H1 (cell line): ENCODE data around the gene RNF130. TPM values are rescaled to one million over a fixed set of nuclear protein-coding genes. Genes with fewer than 3 reads are reported as not detected.

Experiments
- CTCF ChIA-PET: fragments of 300-600 bp; sonication (Branson Sonifier 250); formaldehyde crosslinking; loops from one replicate; lab custom pipeline; 2021; ENCODE audit not compliant: partially characterized antibody; lab: Charles Lee
- POLR2A ChIA-PET: fragments of 300-600 bp; sonication (Branson Sonifier 250); formaldehyde crosslinking; loops from one replicate; lab custom pipeline; 2021; ENCODE audit warnings: inconsistent platforms; ENCODE audit not compliant: partially characterized antibody; lab: Charles Lee
- DNase-seq, 2 experiments: peaks; one replicate each; pipeline versions ENCODE4 v3.0.0 to v3.0.0-alpha.2; 2010 to 2022; ENCODE audit warnings: low spot score in 2 of 2, low read depth in 1 of 2, mixed read lengths in 1 of 2
- FAIRE-seq: peaks from 2 replicates; lab custom pipeline; 2011; peaks lifted over from hg19 to GRCh38; lab: Jason Lieb, UNC
- H2AFZ ChIP-seq: 2 replicates; pipeline ENCODE4 v1.8.1; 2012; ENCODE audit warnings: low read length, inconsistent platforms
- H2AK5ac ChIP-seq: 2 replicates; pipeline ENCODE4 v1.6.1; 2013; ENCODE audit warnings: low read depth, low read length
- H2BK120ac ChIP-seq: replicated peaks from 2 replicates; pipeline ENCODE3; 2013; ENCODE audit warnings: low read depth, low read length, inconsistent platforms
- H2BK12ac ChIP-seq: 2 replicates; pipeline ENCODE4 v1.6.1; 2013; ENCODE audit warnings: low read depth, low read length
- H2BK15ac ChIP-seq: 2 replicates; pipeline ENCODE4 v1.6.1; 2013; ENCODE audit warnings: low read length
- H2BK20ac ChIP-seq: 2 replicates; pipeline ENCODE4 v1.6.1; 2013; ENCODE audit warnings: low read length
- H2BK5ac ChIP-seq: 2 replicates; pipeline ENCODE4 v1.6.1; 2013; ENCODE audit warnings: low read depth, low read length
- H3K14ac ChIP-seq: 2 replicates; pipeline ENCODE4 v1.6.1; 2013; ENCODE audit warnings: inconsistent platforms; ENCODE audit not compliant: insufficient read length
- H3K18ac ChIP-seq: 2 replicates; pipeline ENCODE4 v1.6.1; 2013; ENCODE audit warnings: low read length; ENCODE audit errors: extremely low read depth
- H3K23ac ChIP-seq: 2 replicates; pipeline ENCODE4 v1.6.1; 2013; ENCODE audit warnings: inconsistent platforms; ENCODE audit not compliant: insufficient read length
- H3K23me2 ChIP-seq: 2 replicates; pipeline ENCODE4 v1.6.1; 2013; ENCODE audit warnings: low read depth, low read length
- H3K27ac ChIP-seq: 2 replicates; pipeline ENCODE4 v1.6.1; 2011; ENCODE audit warnings: low read depth, low read length, inconsistent platforms
- H3K27me3 ChIP-seq, 4 experiments: replicated peaks in 1 of 4; 1 replicate in 1 of 4; 2 replicates in 3 of 4; pipeline versions ENCODE4 v1.6.1 to v1.8.1; 2011 to 2013; ENCODE audit warnings: low read length in 3 of 4, mild to moderate bottlenecking in 3 of 4, inconsistent platforms in 2 of 4, mixed read lengths in 2 of 4, moderate library complexity in 1 of 4; ENCODE audit not compliant: control insufficient read depth in 3 of 4, insufficient read depth in 3 of 4; ENCODE audit errors: extremely low read depth in 1 of 4
- H3K36me3 ChIP-seq, 4 experiments: 2 replicates each; pipeline versions ENCODE4 v1.6.1 to v1.8.1; 2011 to 2013; ENCODE audit warnings: mild to moderate bottlenecking in 4 of 4, low read length in 3 of 4, moderate library complexity in 2 of 4, control low read depth in 1 of 4, inconsistent platforms in 1 of 4; ENCODE audit not compliant: insufficient read depth in 4 of 4, control insufficient read depth in 2 of 4
- H3K4ac ChIP-seq: replicated peaks from 2 replicates; pipeline ENCODE3; 2013; ENCODE audit warnings: low read length, low read depth, mixed read lengths, inconsistent platforms; ENCODE audit not compliant: insufficient read length
- H3K4me1 ChIP-seq, 4 experiments: replicated peaks in 1 of 4; 1 replicate in 1 of 4; 2 replicates in 3 of 4; pipeline versions ENCODE4 v1.6.1 to v1.8.1; 2011 to 2013; ENCODE audit warnings: low read length in 3 of 4, inconsistent platforms in 2 of 4, mixed read lengths in 1 of 4; ENCODE audit not compliant: insufficient read depth in 4 of 4, control insufficient read depth in 3 of 4
- H3K4me2 ChIP-seq, 2 experiments: 2 replicates each; pipeline versions ENCODE4 v1.6.1 to v1.8.1; 2011 to 2013; ENCODE audit warnings: low read depth in 2 of 2, low read length in 2 of 2, control low read depth in 1 of 2, inconsistent platforms in 1 of 2, mild to moderate bottlenecking in 1 of 2; ENCODE audit not compliant: insufficient read depth in 1 of 2
- H3K4me3 ChIP-seq, 4 experiments: fragments of 200-600, 300-600 bp in 1 of 4; sonication (generic), shearing (Covaris generic), sonication (Bioruptor Twin) in 1 of 4; 2 replicates each; pipeline versions ENCODE4 v1.5.1 to v1.8.1; 2011 to 2016; ENCODE audit warnings: low read length in 4 of 4, low read depth in 3 of 4, control low read depth in 2 of 4, inconsistent platforms in 2 of 4, mild to moderate bottlenecking in 2 of 4, mixed read lengths in 1 of 4, moderate library complexity in 1 of 4; ENCODE audit not compliant: insufficient read depth in 2 of 4; ENCODE audit errors: extremely low read depth in 1 of 4
- H3K56ac ChIP-seq: replicated peaks from 2 replicates; pipeline ENCODE3; 2013; ENCODE audit warnings: low read depth, mild to moderate bottlenecking, mixed read lengths, low read length, inconsistent platforms; ENCODE audit not compliant: insufficient read length
- H3K79me1 ChIP-seq: 2 replicates; pipeline ENCODE4 v1.6.1; 2013; ENCODE audit warnings: low read depth, low read length, control low read depth
- H3K79me2 ChIP-seq, 2 experiments: 2 replicates each; pipeline versions ENCODE4 v1.6.1 to v1.8.1; 2012 to 2013; ENCODE audit warnings: low read length in 2 of 2, mild to moderate bottlenecking in 2 of 2, inconsistent platforms in 1 of 2; ENCODE audit not compliant: insufficient read depth in 2 of 2, control insufficient read depth in 1 of 2
- H3K9ac ChIP-seq, 4 experiments: replicated peaks in 1 of 4; 1 replicate in 1 of 4; 2 replicates in 3 of 4; pipeline versions ENCODE4 v1.6.1 to v1.8.1; 2011 to 2013; ENCODE audit warnings: low read depth in 3 of 4, low read length in 3 of 4, control low read depth in 2 of 4, mild to moderate bottlenecking in 2 of 4, moderate library complexity in 2 of 4, inconsistent platforms in 1 of 4; ENCODE audit errors: extremely low read depth in 1 of 4
- H3K9me3 ChIP-seq, 2 experiments: 2 replicates each; pipeline versions ENCODE4 v1.6.1 to v1.8.1; 2012 to 2013; ENCODE audit warnings: mild to moderate bottlenecking in 2 of 2, moderate library complexity in 2 of 2, control low read depth in 1 of 2, inconsistent platforms in 1 of 2, low read depth in 1 of 2, low read length in 1 of 2, mixed read lengths in 1 of 2; ENCODE audit not compliant: insufficient read depth in 2 of 2
- H4K20me1 ChIP-seq, 2 experiments: replicated peaks in 1 of 2; 2 replicates each; pipeline versions ENCODE3 to v1.8.1; 2011 to 2013; ENCODE audit warnings: inconsistent platforms in 2 of 2, low read length in 2 of 2, mild to moderate bottlenecking in 1 of 2; ENCODE audit not compliant: insufficient read depth in 2 of 2, control insufficient read depth in 1 of 2
- H4K5ac ChIP-seq: 2 replicates; pipeline ENCODE4 v1.6.1; 2013; ENCODE audit warnings: low read length, low read depth, mixed read lengths, inconsistent platforms; ENCODE audit not compliant: insufficient read length
- H4K8ac ChIP-seq: 2 replicates; pipeline ENCODE4 v1.8.0; 2013; ENCODE audit warnings: mild to moderate bottlenecking, moderate library complexity, low read length, inconsistent platforms; ENCODE audit not compliant: insufficient read depth; ENCODE audit errors: extremely low read depth
- H4K91ac ChIP-seq: replicated peaks from 2 replicates; pipeline ENCODE3; 2013; ENCODE audit warnings: low read length, mixed read lengths, inconsistent platforms; ENCODE audit not compliant: insufficient read length
- ASH2L ChIP-seq: fragments of 200-600, 300-600 bp; sonication (generic); IDR thresholded peaks from one replicate; pipeline ENCODE4 v1.7.1; 2017; ENCODE audit warnings: low read length
- CBX8 ChIP-seq: fragments of 300-800, 300-1000 bp; sonication (generic); IDR thresholded peaks from 2 replicates; pipeline ENCODE4 v1.7.1; 2016; ENCODE audit warnings: low read depth, low read length, borderline replicate concordance
- GABPA ChIP-seq: IDR thresholded peaks from 2 replicates; pipeline ENCODE4 v1.6.1; 2011; ENCODE audit warnings: mild to moderate bottlenecking, low read length, moderate library complexity, borderline replicate concordance; ENCODE audit not compliant: insufficient read depth
- HDAC6 ChIP-seq: IDR thresholded peaks from one replicate; pipeline ENCODE4 v1.7.1; 2012; ENCODE audit warnings: low read depth, mild to moderate bottlenecking, inconsistent platforms, low read length, moderate library complexity
- JUND ChIP-seq: IDR thresholded peaks from 2 replicates; pipeline ENCODE4 v1.6.1; 2011; ENCODE audit warnings: mild to moderate bottlenecking, improper control_type of control experiment, low read length
- RXRA ChIP-seq: IDR thresholded peaks from 2 replicates; pipeline ENCODE4 v1.6.1; 2011; ENCODE audit warnings: low read depth, mild to moderate bottlenecking, low read length, moderate library complexity; ENCODE audit not compliant: insufficient read depth
- SIX5 ChIP-seq: IDR thresholded peaks from 2 replicates; pipeline ENCODE4 v1.6.1; 2011; ENCODE audit warnings: mild to moderate bottlenecking, low read depth, low read length
- SP4 ChIP-seq: IDR thresholded peaks from 2 replicates; pipeline ENCODE4 v1.6.1; 2012; ENCODE audit warnings: low read length, inconsistent platforms
- SUZ12 ChIP-seq: fragments of 200-600 bp; sonication (generic); IDR thresholded peaks from 2 replicates; pipeline ENCODE4 v1.6.1; 2012; ENCODE audit warnings: mild to moderate bottlenecking, inconsistent platforms, low read length, moderate library complexity, mixed read lengths
- WGBS, 2 experiments: shearing (Covaris generic) in 1 of 2; methylation state at CpG; one replicate each; pipeline versions ENCODE4 v1.1.6 to v1.1.7; 2013 to 2015; ENCODE audit warnings: low lambda C conversion rate in 2 of 2, mixed read lengths in 2 of 2, inconsistent platforms in 1 of 2, low coverage in 1 of 2, missing lambda C conversion rate in 1 of 2; ENCODE audit not compliant: insufficient replicate concordance in 2 of 2, insufficient coverage in 1 of 2, insufficient read length in 1 of 2; ENCODE audit errors: extremely low coverage in 1 of 2, missing lambda C conversion rate in 1 of 2; 5-methylcytosine and 5-hydroxymethylcytosine counted together
- polyA plus RNA-seq, 7 experiments: library from polyadenylated mRNA; depleted of rRNA in 3 of 7; stranded (reverse) in 5 of 7; unstranded in 2 of 7; fragments of >200 nt in 5 of 7; fragments of 200-250 nt in 2 of 7; gene quantifications; 1 replicate in 5 of 7; 2 replicates in 1 of 7; 4 replicates in 1 of 7; pipeline versions ENCODE4 v1.2.1 to v1.2.3, GENCODE V29; 2011 to 2013; ENCODE audit warnings: missing spikeins in 2 of 7, mixed read lengths in 2 of 7
- total RNA-seq: library from RNA; stranded (reverse); fragmentation: NEBNext Ultra II Directional; extraction: Animal tissue kit (Norgen Biotek cat#: 25700); gene quantifications from 2 replicates; pipeline ENCODE4 v1.2.1, GENCODE V29; 2021

The RNF130 gene
- total and polyA plus RNA-seq, 2 of the 8 experiments (the other 6 are each of a cell fraction or from before 2014, with no cell fraction given) = 65.1 to 70.0 TPM

- no peaks in the 10 kb centered on the region for H4K20me1 ChIP-seq
- no peaks in the 10 kb centered on the region for H3K23me2 ChIP-seq
- no peaks in the 10 kb centered on the region for H3K9me3 ChIP-seq
- TF ChIP-seq RXRA = no peak
- no peak for TF ChIP-seq GABPA
- no peak for TF ChIP-seq ASH2L
- no peak for TF ChIP-seq CBX8
- no peak for TF ChIP-seq SUZ12
- TF ChIP-seq SP4 = no peak
- TF ChIP-seq JUND = no peak
- no peak for TF ChIP-seq SIX5
- no peak for TF ChIP-seq HDAC6
- H3K4me2 ChIP-seq = no peak overlapping the region
- no peak overlapping the region for H2AFZ ChIP-seq
- H3K9ac ChIP-seq = no peak overlapping the region
- H3K18ac ChIP-seq = no peak overlapping the region
- no peak overlapping the region for H3K14ac ChIP-seq
- H3K79me1 ChIP-seq = no peaks in the 10 kb centered on the region; the same call in 1 of the 2 replicates
- H2AK5ac ChIP-seq = no peak overlapping the region
- peaks cover 6 to 25% (median 6%) of the 10 kb centered on the region in 4 experiments for H3K36me3 ChIP-seq
- H3K4me1 ChIP-seq = peaks cover 0 to 1% (median 0%) of the 10 kb centered on the region in 4 experiments; a peak in 3 of 7 replicates
- H2BK120ac ChIP-seq = no peak overlapping the region
- H4K8ac ChIP-seq = no peak overlapping the region
- H3K4ac ChIP-seq = no peak overlapping the region
- no peak overlapping the region for H2BK20ac ChIP-seq
- ChIA-PET POLR2A (no interaction called here), CTCF (interaction anchor here (1.4 kb wide), 1 partner anchor 9 kb away, joined by 3 read pairs; no protein-coding TSS in a partner anchor)
- DNase-seq = no peak
- H4K5ac ChIP-seq = no peak overlapping the region
- H3K4me3 ChIP-seq = no peak overlapping the region
- no peak overlapping the region for H2BK12ac ChIP-seq
- H2BK5ac ChIP-seq = no peak overlapping the region
- H4K91ac ChIP-seq = no peak overlapping the region
- 0 out of 4 replicates have a peak, but pooled peaks cover 0 to 1% of the 10 kb centered on the region in 2 experiments for H3K79me2 ChIP-seq
- H2BK15ac ChIP-seq = no peak overlapping the region
- 88% methylated on average over 5 of the region's 5 CpGs; no CpG with 5 or more reads in 1 of the 2 experiments for WGBS, 2 experiments
- H3K56ac ChIP-seq = no peak overlapping the region
- no peaks in the 10 kb centered on the region for H3K27me3 ChIP-seq
- H3K23ac ChIP-seq = no peak overlapping the region
- no peak overlapping the region for H3K27ac ChIP-seq
- FAIRE-seq = no peak
Observed at GRCh38 chr5:180035206-180035931, 36.2 kb downstream of the RNF130 start.
